Stimulated activated CD4-positive, alpha-beta T cell treated with anti-CD3 and anti-CD28 coated beads, Interleukin-15, amount 100 ng/mL, for 1 hour (primary cell): Measurements from ENCODE around the gene ESRRA.
"Not testable (repeated sequence)": the region's sequence is repeated elsewhere in the genome, so short reads cannot be mapped to it uniquely, and the experiment has no call there.

ENCODE experiments used
- DNase-seq, 2 donors: peaks; one replicate each; pipeline ENCODE4 v3.0.0-alpha.2; 2020; ENCODE audit warnings: low read depth in 1 of 2, low spot score in 1 of 2

ESRRA gene

GRCh38 chr11:64307795-64308194, 2.5 kb downstream of the ESRRA start:
- DNase-seq: not testable (repeated sequence)

- no peak for DNase-seq
Measured at GRCh38 chr11:64312947-64313346, 7.6 kb downstream of the ESRRA start.

- no peak for DNase-seq
Measured at GRCh38 chr11:64313491-64314145, 8.3 kb downstream of the ESRRA start.

- no peak for DNase-seq
Measured at GRCh38 chr11:64314146-64314804, 9.0 kb downstream of the ESRRA start.

- no peak for DNase-seq
Measured at GRCh38 chr11:64314805-64315561, 9.7 kb downstream of the ESRRA start.

- not testable (repeated sequence) for DNase-seq
Measured at GRCh38 chr11:64315667-64316526, 10.6 kb downstream of the ESRRA start.

GRCh38 chr11:64316672-64317324, 11.5 kb downstream of the ESRRA start:
- no peak for DNase-seq

GRCh38 chr11:64317325-64317960, 12.1 kb downstream of the ESRRA start, which contains the start of gene TRMT112:
Gene TRMT112 (minus strand): TSS chr11:64317559. CDS start chr11:64317526, 33 bp downstream.
- peak; percentile 80 to 90 for DNase-seq

GRCh38 chr11:64317961-64318765, 12.8 kb downstream of the ESRRA start, which contains the start of gene PRDX5:
Gene PRDX5 (plus strand): TSS chr11:64318121. CDS start chr11:64318216, 95 bp downstream.
- peak; percentile 87 to 89 for DNase-seq

- no peak for DNase-seq
Measured at GRCh38 chr11:64318766-64319761, 13.7 kb downstream of the ESRRA start.

GRCh38 chr11:64320556-64320955, 15.2 kb downstream of the ESRRA start:
- DNase-seq: no peak

- no peak for DNase-seq
Measured at GRCh38 chr11:64321026-64321425, 15.7 kb downstream of the ESRRA start.

- no peak for DNase-seq
Measured at GRCh38 chr11:64321533-64321932, 16.2 kb downstream of the ESRRA start.

GRCh38 chr11:64322925-64323260, 17.6 kb downstream of the ESRRA start:
- no peak for DNase-seq

GRCh38 chr11:64323373-64323772, 18.0 kb downstream of the ESRRA start:
- DNase-seq: no peak

GRCh38 chr11:64323984-64324383, 18.7 kb downstream of the ESRRA start:
- not testable (repeated sequence) for DNase-seq

- DNase-seq: no peak
Measured at GRCh38 chr11:64324692-64325469, 19.6 kb downstream of the ESRRA start.
